ENCODE measurements around the gene VPS33B. TPM values are rescaled to one million over a fixed set of nuclear protein-coding genes. Genes with fewer than 3 reads are reported as not detected.

The VPS33B gene
- total and polyA plus RNA-seq, 2 of the 13 experiments (the other 11 are each of a cell fraction or from before 2014, with no cell fraction given), result 15.8 to 16.5 TPM

DNA sequence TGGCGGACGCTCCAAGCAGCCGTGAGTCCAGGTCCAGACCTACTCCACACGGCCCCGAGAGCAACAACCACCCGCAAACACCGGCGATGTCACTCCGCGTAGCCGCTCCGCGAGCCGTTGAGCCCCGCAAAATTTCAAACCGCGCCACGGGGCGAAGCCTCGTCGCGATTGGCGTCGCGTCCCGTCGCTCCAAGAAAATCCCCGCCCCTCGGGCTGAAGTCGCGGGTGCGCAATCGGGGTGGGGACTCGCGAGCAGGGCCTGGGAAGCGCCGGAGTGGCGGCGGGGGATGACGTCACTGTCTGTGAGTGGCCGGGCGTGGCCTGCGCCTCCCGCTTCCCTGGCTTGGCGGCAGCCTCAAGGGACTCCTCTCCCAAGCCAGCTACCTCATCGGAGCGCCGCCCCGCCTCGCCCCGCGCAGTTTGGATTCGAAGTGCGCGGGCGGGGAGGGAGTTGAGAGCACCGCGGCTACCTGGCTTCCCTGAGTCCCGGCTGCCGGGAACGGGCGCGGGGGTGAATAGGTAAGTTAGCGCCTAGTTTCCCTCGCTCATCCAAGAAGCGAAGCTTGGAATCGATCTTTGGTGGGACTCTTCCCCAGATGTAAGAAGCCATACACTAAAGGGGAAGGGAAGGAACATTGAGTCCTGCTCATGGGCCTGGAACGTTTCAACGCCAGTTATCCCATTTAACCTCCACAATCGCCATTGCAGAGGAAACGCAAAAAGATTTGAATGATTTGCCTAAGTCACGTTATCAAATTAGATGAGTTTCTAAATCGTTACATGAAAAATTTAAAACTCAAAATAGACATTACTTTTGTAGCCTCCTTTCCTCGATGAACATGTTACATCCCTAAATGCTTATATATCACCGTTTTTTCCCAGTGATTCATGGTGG lies 27.7 kb downstream of the VPS33B start, which contains the start of gene PRC1 (continued):
- TF ChIP-seq, protein P1, sequence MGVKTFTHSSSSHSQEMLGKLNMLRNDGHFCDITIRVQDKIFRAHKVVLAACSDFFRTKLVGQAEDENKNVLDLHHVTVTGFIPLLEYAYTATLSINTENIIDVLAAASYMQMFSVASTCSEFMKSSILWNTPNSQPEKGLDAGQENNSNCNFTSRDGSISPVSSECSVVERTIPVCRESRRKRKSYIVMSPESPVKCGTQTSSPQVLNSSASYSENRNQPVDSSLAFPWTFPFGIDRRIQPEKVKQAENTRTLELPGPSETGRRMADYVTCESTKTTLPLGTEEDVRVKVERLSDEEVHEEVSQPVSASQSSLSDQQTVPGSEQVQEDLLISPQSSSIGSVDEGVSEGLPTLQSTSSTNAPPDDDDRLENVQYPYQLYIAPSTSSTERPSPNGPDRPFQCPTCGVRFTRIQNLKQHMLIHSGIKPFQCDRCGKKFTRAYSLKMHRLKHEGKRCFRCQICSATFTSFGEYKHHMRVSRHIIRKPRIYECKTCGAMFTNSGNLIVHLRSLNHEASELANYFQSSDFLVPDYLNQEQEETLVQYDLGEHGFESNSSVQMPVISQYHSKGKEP (CRISPR knock-in tag; IDR thresholded peaks at IDR 0.05), result no peak
- TF ChIP-seq MLLT10 (CRISPR knock-in tag; IDR thresholded peaks at IDR 0.05) (no peak), ZNF263 (CRISPR knock-in tag; IDR thresholded peaks at IDR 0.05) (peak; percentile 76), MIXL1 (CRISPR knock-in tag; IDR thresholded peaks at IDR 0.05) (0 out of 2 replicates have a peak, but pooled peaks have one; percentile 30), AGO2 (optimal IDR thresholded peaks at IDR 0.05; ENCODE audit: low read depth, low read length) (peak; percentile 26), ZNF101 (CRISPR knock-in tag; IDR thresholded peaks at IDR 0.05; ENCODE audit: borderline replicate concordance, low read depth) (0 out of 2 replicates have a peak, but pooled peaks have one; percentile 49), RBFOX2 (IDR thresholded peaks at IDR 0.05; ENCODE audit: low read depth, low read length) (peak; percentile 87), IRF2 (CRISPR knock-in tag; IDR thresholded peaks at IDR 0.05) (0 out of 2 replicates have a peak, but pooled peaks have one; percentile 46), SP5 (CRISPR knock-in tag; IDR thresholded peaks at IDR 0.05; ENCODE audit: borderline replicate concordance, low read depth) (peak; percentile 50; the same call in 1 of the 2 replicates), TBX2 (CRISPR knock-in tag; IDR thresholded peaks at IDR 0.05; ENCODE audit: borderline replicate concordance) (peak; percentile 87), TAF1 (CRISPR knock-in tag; IDR thresholded peaks at IDR 0.05) (peak; percentile 82), KLF9 (CRISPR knock-in tag; IDR thresholded peaks at IDR 0.05; ENCODE audit: low read depth) (0 out of 2 replicates have a peak, but pooled peaks have one; percentile 21), ZNF747 (CRISPR knock-in tag; IDR thresholded peaks at IDR 0.05; ENCODE audit: borderline replicate concordance) (peak; percentile 83; the same call in 1 of the 2 replicates), ZNF83 (CRISPR knock-in tag; IDR thresholded peaks at IDR 0.05; ENCODE audit: borderline replicate concordance) (0 out of 2 replicates have a peak, but pooled peaks have one; percentile 55), ZNF44 (CRISPR knock-in tag; IDR thresholded peaks at IDR 0.05) (peak; percentile 49; the same call in 1 of the 2 replicates), DNMT1 (CRISPR knock-in tag; IDR thresholded peaks at IDR 0.05) (0 out of 2 replicates have a peak, but pooled peaks have one; percentile 2), ZNF724P (CRISPR knock-in tag; IDR thresholded peaks at IDR 0.05; ENCODE audit: borderline replicate concordance) (peak; percentile 58; the same call in 1 of the 2 replicates), ZNF878 (CRISPR knock-in tag; IDR thresholded peaks at IDR 0.05) (peak; percentile 93; the same call in 1 of the 2 replicates), ZKSCAN8 (CRISPR knock-in tag; IDR thresholded peaks at IDR 0.05; ENCODE audit: borderline replicate concordance) (0 out of 2 replicates have a peak, but pooled peaks have one; percentile 47), ZNF292 (CRISPR knock-in tag; IDR thresholded peaks at IDR 0.05; ENCODE audit: borderline replicate concordance, low read depth) (0 out of 2 replicates have a peak, but pooled peaks have one; percentile 26), RORA (CRISPR knock-in tag; IDR thresholded peaks at IDR 0.05) (no peak), NKX3-1 (CRISPR knock-in tag; IDR thresholded peaks at IDR 0.05) (peak; percentile 77; the same call in 1 of the 2 replicates)
- TF ChIP-seq, protein P2, sequence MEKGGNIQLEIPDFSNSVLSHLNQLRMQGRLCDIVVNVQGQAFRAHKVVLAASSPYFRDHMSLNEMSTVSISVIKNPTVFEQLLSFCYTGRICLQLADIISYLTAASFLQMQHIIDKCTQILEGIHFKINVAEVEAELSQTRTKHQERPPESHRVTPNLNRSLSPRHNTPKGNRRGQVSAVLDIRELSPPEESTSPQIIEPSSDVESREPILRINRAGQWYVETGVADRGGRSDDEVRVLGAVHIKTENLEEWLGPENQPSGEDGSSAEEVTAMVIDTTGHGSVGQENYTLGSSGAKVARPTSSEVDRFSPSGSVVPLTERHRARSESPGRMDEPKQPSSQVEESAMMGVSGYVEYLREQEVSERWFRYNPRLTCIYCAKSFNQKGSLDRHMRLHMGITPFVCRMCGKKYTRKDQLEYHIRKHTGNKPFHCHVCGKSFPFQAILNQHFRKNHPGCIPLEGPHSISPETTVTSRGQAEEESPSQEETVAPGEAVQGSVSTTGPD (CRISPR knock-in tag; IDR thresholded peaks at IDR 0.05), result no peak
- TF ChIP-seq, protein P3, sequence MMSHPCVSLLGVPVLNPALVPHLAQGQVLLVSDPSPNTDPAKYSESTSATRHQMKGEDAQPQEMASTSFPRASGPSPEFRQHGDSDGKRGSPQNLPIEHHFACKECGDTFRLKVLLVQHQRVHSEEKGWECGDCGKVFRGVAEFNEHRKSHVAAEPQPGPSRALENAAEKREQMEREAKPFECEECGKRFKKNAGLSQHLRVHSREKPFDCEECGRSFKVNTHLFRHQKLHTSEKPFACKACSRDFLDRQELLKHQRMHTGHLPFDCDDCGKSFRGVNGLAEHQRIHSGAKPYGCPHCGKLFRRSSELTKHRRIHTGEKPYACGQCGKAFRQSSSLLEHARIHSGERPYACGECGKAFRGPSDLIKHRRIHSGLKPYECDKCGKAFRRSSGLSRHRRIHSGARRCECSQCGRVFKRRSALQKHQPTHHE (CRISPR knock-in tag; IDR thresholded peaks at IDR 0.05; ENCODE audit: borderline replicate concordance), result peak; percentile 87; the same call in 1 of the 2 replicates
